ENCODE data around the gene PRICKLE1. TPM values are rescaled to one million over a fixed set of nuclear protein-coding genes. Genes with fewer than 3 reads are reported as not detected.

Gene PRICKLE1
- total RNA-seq = 30.6 and 31.9 TPM in 2 replicates
- long read RNA-seq, full-length matches to known transcripts = 27 of 45 reads
- long read RNA-seq, partial matches to known transcripts = 7 of 45 reads
- long read RNA-seq, other reads (novel, unspliced or antisense) = 11 of 45 reads

DNA sequence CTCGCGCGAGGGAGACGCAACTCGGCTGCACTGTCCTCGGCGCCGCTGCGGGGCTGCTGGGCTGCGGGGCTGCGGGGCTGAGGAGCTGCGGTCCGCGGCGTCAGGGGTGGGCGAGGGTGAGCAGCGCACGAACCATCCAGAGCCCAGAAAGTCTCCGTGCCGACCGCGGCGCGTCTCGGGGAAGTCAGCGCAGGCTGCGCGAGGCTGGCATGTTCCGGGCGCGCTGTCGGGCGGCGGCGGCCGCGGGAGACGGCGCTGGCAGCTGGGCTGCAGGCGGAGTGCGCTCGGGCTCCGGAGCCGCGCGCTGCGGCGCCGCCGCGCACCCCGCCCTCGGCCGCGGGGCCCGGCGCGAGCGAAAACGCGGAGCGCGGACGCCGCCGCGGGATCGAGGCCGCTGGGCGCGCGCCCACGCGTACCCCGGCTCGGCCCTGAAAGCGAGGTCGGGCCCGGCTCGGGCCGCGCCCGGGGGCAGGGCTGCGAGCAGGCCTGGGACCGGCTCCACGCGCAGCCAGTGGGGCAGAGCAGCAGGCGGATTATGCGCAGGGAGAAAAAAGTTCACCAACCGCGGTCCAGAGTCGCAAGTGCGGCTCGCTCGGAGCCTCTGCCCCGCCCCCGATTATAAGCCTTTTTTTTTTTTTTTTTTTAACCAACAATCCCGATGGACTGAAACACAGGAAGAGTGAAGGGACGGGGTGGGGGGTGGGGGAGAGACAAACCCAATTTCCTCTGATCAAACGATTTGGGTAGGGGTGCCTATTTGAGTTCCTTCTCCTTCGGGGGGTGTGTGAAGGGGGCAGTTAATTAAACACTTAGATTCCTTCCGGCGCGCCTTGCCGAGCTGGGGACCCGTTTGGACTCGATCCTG lies at the start of gene PRICKLE1:
TSS of gene PRICKLE1 (minus strand) at position 282 of the 865 bp plus-strand sequence. CDS start 117,230 bp downstream, outside the sequence.
- no peak for DNase-seq (ENCODE audit: extremely low spot score, unreplicated experiment)
- peaks cover 5% of the 10 kb centered on the region for H3K36me3 Mint-ChIP-seq (ENCODE audit: unreplicated experiment)
- TF ChIP-seq, protein P1, sequence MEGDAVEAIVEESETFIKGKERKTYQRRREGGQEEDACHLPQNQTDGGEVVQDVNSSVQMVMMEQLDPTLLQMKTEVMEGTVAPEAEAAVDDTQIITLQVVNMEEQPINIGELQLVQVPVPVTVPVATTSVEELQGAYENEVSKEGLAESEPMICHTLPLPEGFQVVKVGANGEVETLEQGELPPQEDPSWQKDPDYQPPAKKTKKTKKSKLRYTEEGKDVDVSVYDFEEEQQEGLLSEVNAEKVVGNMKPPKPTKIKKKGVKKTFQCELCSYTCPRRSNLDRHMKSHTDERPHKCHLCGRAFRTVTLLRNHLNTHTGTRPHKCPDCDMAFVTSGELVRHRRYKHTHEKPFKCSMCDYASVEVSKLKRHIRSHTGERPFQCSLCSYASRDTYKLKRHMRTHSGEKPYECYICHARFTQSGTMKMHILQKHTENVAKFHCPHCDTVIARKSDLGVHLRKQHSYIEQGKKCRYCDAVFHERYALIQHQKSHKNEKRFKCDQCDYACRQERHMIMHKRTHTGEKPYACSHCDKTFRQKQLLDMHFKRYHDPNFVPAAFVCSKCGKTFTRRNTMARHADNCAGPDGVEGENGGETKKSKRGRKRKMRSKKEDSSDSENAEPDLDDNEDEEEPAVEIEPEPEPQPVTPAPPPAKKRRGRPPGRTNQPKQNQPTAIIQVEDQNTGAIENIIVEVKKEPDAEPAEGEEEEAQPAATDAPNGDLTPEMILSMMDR (IDR thresholded peaks at IDR 0.05) = no peak
- peak within 1 kb of the TSS; percentile 60 for H3K27ac Mint-ChIP-seq (ENCODE audit: unreplicated experiment)
- H3K9me3 Mint-ChIP-seq (ENCODE audit: unreplicated experiment) = no peaks in the 10 kb centered on the region
- peak within 1 kb of the TSS; percentile 86 for H3K4me3 Mint-ChIP-seq (ENCODE audit: unreplicated experiment)
- peaks cover 39% of the 10 kb centered on the region for H3K27me3 Mint-ChIP-seq (ENCODE audit: unreplicated experiment)
- H3K4me1 Mint-ChIP-seq (ENCODE audit: unreplicated experiment) = peaks cover 40% of the 10 kb centered on the region

DNA sequence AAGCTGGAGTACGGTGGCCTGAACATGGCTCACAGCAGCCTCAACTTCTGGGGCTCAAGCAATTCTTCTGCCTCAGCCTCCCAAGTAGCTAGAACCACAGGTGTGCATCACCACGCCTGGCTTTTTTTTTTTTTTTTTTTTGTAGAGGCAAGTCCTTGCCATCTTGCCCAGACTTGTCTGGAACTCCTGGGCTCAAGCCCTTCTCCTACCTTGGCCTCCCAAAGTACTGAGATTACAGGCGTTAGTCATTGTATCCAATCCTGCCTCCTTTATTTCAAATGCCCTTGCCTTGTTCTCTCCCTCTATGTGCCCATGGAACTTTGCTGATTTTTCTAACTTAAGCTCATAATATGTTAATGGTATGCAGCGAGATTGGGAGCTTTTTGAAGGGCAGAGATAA lies 49.2 kb upstream of the PRICKLE1 start:
- TF ChIP-seq, protein P1 (IDR thresholded peaks at IDR 0.05) = no peak
- Mint-ChIP-seq H3K27me3 (ENCODE audit: unreplicated experiment) (no peaks in the 10 kb centered on the region), H3K36me3 (ENCODE audit: unreplicated experiment) (no peaks in the 10 kb centered on the region), H3K4me1 (ENCODE audit: unreplicated experiment) (no peaks in the 10 kb centered on the region), H3K27ac (ENCODE audit: unreplicated experiment) (no peak overlapping the region), H3K9me3 (ENCODE audit: unreplicated experiment) (no peaks in the 10 kb centered on the region), H3K4me3 (ENCODE audit: unreplicated experiment) (no peak overlapping the region)
- no peak for DNase-seq (ENCODE audit: extremely low spot score, unreplicated experiment)

DNA sequence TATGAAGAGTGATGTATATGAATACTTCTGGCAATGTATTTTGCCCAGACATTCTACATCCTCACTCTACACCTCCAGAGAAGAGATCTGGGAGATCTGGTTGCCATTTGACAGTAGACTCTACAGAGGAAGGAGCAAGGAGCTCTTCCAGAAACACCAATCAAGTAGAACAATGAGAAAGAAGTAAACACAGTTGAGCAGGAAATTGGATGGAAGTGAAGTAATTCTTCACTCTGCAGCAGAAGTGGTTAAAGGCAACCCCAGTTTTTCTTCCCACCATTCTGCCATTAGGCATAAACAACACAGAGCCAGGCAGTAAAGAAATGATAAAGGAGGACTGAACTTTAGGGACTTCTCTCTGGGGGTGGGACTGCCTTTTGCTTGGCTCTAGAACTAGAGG lies 48.5 kb upstream of the PRICKLE1 start:
- Mint-ChIP-seq H3K27me3 (ENCODE audit: unreplicated experiment) (no peaks in the 10 kb centered on the region), H3K4me3 (ENCODE audit: unreplicated experiment) (no peak overlapping the region), H3K36me3 (ENCODE audit: unreplicated experiment) (no peaks in the 10 kb centered on the region), H3K9me3 (ENCODE audit: unreplicated experiment) (no peaks in the 10 kb centered on the region), H3K27ac (ENCODE audit: unreplicated experiment) (no peak overlapping the region), H3K4me1 (ENCODE audit: unreplicated experiment) (no peaks in the 10 kb centered on the region)
- DNase-seq (ENCODE audit: extremely low spot score, unreplicated experiment) = no peak
- TF ChIP-seq, protein P1 (IDR thresholded peaks at IDR 0.05) = no peak

DNA sequence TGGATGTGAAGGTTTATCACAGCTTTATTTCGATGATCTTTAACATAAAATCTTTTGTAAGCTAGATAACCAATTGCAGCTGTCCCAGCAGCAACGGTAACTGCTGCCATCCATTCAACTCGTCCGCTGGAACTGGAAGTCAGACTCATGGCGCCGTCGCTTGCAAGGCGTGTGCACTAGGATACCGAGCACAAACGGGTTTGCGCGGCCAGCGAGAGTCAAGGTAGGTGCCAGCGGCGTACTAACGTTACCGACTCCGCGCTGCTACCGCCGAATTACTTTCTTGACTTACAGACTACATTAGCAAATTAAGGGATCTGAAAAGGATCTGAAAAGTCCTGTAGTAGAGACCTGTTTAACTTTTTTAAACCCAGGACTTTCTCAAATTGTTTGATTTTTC lies 47.4 kb upstream of the PRICKLE1 start:
- TF ChIP-seq, protein P1 (IDR thresholded peaks at IDR 0.05) = no peak
- no peak overlapping the region for H3K27ac Mint-ChIP-seq (ENCODE audit: unreplicated experiment)
- H3K27me3 Mint-ChIP-seq (ENCODE audit: unreplicated experiment) = no peaks in the 10 kb centered on the region
- no peak overlapping the region for H3K4me3 Mint-ChIP-seq (ENCODE audit: unreplicated experiment)
- H3K9me3 Mint-ChIP-seq (ENCODE audit: unreplicated experiment) = no peaks in the 10 kb centered on the region
- no peaks in the 10 kb centered on the region for H3K36me3 Mint-ChIP-seq (ENCODE audit: unreplicated experiment)
- DNase-seq (ENCODE audit: extremely low spot score, unreplicated experiment) = no peak
- H3K4me1 Mint-ChIP-seq (ENCODE audit: unreplicated experiment) = peaks cover 3% of the 10 kb centered on the region

DNA sequence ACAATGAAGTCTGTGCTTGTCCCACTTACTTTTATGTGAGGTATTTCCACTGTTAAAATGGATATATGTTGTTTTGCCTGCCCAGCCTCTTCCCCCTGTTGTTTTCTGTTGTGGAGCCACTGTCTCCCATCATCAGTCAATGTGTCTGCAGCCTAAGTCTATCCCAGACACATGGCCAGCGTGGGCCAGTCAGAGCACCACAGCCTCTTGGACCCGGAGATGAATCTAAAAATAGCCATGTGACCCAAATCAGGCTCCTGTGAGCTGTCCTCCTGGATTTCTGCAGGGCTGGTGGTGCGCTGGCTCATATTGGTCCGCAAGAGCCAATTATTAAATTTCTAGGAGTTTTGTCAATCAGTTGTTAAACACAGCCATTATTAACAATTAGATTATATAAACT lies 44.0 kb upstream of the PRICKLE1 start:
- no peak overlapping the region for H3K4me3 Mint-ChIP-seq (ENCODE audit: unreplicated experiment)

More for the DNA sequence above, 44.0 kb upstream of the PRICKLE1 start:
- no peaks in the 10 kb centered on the region for H3K36me3 Mint-ChIP-seq (ENCODE audit: unreplicated experiment)
- peaks cover 8% of the 10 kb centered on the region for H3K27me3 Mint-ChIP-seq (ENCODE audit: unreplicated experiment)
- TF ChIP-seq, protein P1 (IDR thresholded peaks at IDR 0.05) = no peak
- no peak overlapping the region for H3K27ac Mint-ChIP-seq (ENCODE audit: unreplicated experiment)
- DNase-seq (ENCODE audit: extremely low spot score, unreplicated experiment) = no peak
- H3K9me3 Mint-ChIP-seq (ENCODE audit: unreplicated experiment) = no peaks in the 10 kb centered on the region
- peaks cover 12% of the 10 kb centered on the region for H3K4me1 Mint-ChIP-seq (ENCODE audit: unreplicated experiment)
